ENCODE results near the gene SKAP1. TPM values are rescaled to one million over a fixed set of nuclear protein-coding genes. Genes with fewer than 3 reads are reported as not detected.
A peak's percentile ranks its signal among the peaks of the same experiment; 100 is the strongest.

The SKAP1 gene
- total RNA-seq, 2 donors from 2014 or later, result 136 to 138 TPM

- DNase-seq (no peak), ATAC-seq (no peak)
- peaks cover 20% of the 10 kb centered on the region for H3K36me3 Mint-ChIP-seq (ENCODE audit: low read depth)
- no peak overlapping the region for H3K4me3 Mint-ChIP-seq
- no peak overlapping the region for H3K27ac Mint-ChIP-seq
- peaks cover 37% of the 10 kb centered on the region for H3K4me1 Mint-ChIP-seq
- no peaks in the 10 kb centered on the region for H3K27me3 Mint-ChIP-seq
- no peaks in the 10 kb centered on the region for H3K9me3 ChIP-seq (ENCODE audit: control insufficient read depth, low read length, poor library complexity, severe bottlenecking)
Observed at GRCh38 chr17:48175692-48176470, 254.1 kb downstream of the SKAP1 start.

DNA sequence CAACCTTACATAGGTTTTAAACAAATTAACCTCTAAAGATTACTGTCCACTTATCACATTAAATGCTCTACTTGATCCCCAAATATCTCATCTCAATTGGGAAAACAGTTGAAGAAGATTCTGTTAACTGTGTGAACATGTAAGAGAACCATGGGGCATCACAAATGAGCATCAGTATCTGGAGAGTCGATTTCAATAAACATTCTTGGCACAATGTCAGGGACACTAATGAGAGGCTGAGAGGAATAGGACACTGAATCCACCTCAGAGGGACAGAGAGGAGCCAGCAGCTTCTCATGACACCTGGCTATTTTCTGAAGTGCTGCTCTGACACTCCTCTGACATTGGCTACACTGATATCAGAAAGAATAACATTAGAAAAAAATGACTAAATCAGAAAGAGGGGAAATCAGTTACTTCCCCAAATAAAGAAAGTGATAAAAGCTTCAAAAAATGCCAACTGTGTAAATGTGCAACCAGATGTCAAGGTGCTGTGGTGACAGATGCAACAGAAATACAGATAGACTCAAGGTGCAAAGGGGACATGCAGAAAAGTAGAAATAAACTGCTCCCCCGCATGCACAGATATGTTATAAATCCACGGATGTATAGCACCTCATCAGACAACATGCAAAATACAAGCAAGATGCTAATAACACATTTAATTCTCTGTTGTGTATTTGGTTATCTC, 255.0 kb downstream of the SKAP1 start:
- Mint-ChIP-seq H3K4me1 (peaks cover 34% of the 10 kb centered on the region), H3K27ac (no peak overlapping the region), H3K36me3 (ENCODE audit: low read depth) (peaks cover 13% of the 10 kb centered on the region), H3K4me3 (no peak overlapping the region), H3K27me3 (no peaks in the 10 kb centered on the region)
- no peaks in the 10 kb centered on the region for H3K9me3 ChIP-seq (ENCODE audit: control insufficient read depth, low read length, poor library complexity, severe bottlenecking)
- ATAC-seq, result no peak
- no peak for DNase-seq

DNA sequence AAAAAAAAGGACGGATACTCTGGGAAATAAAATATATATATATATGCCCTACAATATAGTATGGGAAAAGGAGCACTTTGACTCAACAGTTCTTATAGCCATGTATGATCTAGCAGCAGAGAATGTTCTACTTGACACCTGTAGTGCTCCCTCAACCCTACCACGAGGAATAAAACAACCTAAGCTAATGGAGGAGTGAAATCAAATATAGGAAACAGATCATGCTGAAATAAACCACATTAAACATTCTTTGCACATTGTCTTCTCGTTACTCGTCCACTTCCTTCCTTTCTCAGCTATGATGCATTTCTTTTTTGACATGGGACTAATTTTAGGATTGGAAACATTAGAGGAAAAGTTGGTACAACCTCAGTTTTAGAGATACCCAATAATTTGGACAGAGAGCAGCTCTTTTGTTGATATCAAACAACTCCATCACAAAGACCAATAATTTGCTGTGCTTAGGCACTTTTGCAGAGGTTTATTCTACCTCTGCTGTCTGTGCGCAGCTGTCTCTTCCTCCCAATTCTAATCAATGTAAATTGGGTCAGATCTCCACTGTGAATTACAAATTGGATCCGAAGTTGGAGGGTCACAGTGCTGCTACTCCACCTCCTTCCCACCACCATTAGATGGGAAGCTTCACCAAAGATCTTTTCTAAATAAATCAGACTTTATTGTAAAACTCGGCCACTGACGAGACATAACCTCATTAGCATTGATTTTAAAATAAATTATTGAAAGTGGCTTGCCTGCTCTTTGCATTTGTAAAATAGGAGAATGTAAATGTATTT, 256.6 kb downstream of the SKAP1 start:
- Mint-ChIP-seq H3K4me1 (peaks cover 32% of the 10 kb centered on the region), H3K27me3 (no peaks in the 10 kb centered on the region), H3K4me3 (no peak overlapping the region), H3K36me3 (ENCODE audit: low read depth) (peaks cover 7% of the 10 kb centered on the region), H3K27ac (no peak overlapping the region)
- DNase-seq, result no peak
- H3K9me3 ChIP-seq (ENCODE audit: control insufficient read depth, low read length, poor library complexity, severe bottlenecking), result no peaks in the 10 kb centered on the region
- ATAC-seq, result no peak

DNA sequence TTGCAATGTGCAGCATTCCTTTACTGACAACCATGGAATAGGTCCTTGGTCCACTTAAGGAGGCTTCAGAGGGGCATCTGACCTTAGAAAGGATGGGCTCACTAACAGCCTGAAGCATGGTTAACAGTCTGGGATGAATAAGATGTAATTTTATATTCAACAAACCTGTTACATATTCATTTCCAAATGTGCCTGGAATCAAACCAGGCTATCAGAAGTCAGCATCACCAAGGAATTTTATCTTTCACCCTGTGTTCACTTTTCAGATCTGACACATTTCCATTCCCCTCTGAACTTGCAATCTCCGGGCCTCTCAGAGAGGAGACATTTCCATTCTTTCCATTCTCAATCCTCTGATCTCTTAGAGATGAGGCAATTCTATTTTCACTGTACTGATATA, 260.1 kb downstream of the SKAP1 start:
- ATAC-seq (no peak), DNase-seq (no peak)
- H3K4me1 Mint-ChIP-seq, result peaks cover 23% of the 10 kb centered on the region
- no peaks in the 10 kb centered on the region for H3K27me3 Mint-ChIP-seq
- H3K9me3 ChIP-seq (ENCODE audit: control insufficient read depth, low read length, poor library complexity, severe bottlenecking), result no peaks in the 10 kb centered on the region
- no peak overlapping the region for H3K4me3 Mint-ChIP-seq
- H3K27ac Mint-ChIP-seq, result no peak overlapping the region
- peaks cover 4% of the 10 kb centered on the region for H3K36me3 Mint-ChIP-seq (ENCODE audit: low read depth)

GRCh38 chr17:48163809-48164208, 266.2 kb downstream of the SKAP1 start:
- Mint-ChIP-seq H3K27me3 (no peaks in the 10 kb centered on the region), H3K27ac (peak overlapping the region; percentile 75), H3K4me3 (no peak overlapping the region), H3K4me1 (peaks cover 2% of the 10 kb centered on the region), H3K36me3 (ENCODE audit: low read depth) (peaks cover 2% of the 10 kb centered on the region)
- H3K9me3 ChIP-seq (ENCODE audit: control insufficient read depth, low read length, poor library complexity, severe bottlenecking), result no peaks in the 10 kb centered on the region
- ATAC-seq, result no peak
- no peak for DNase-seq

DNA sequence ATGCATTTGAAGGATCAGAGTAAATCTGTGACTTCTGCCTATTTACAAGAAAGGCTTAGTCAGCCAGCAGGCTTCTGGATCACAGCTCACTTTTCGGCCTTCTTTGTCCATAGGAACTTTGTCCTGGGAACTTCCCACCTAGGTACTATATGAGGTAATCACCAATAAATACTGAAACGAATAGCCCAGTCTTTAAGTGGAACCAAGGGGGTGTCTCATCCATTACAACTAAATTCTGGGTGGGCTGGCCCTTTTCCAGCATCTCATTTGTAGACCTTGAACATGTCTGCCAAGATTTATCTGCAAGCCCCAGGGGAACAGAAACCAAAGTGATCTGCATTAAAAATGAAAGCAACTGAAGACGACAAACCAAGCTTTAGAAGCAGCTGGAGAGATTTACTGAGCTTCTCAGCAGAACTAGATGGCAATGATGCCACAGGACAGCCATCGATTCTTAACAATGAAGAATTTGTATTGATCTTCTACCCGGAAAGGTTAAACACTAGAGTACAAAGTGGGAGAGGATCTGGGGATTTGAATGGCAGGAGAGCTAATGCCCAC, 267.0 kb downstream of the SKAP1 start:
- Mint-ChIP-seq H3K27me3 (no peaks in the 10 kb centered on the region), H3K36me3 (ENCODE audit: low read depth) (peaks cover 2% of the 10 kb centered on the region), H3K4me3 (no peak overlapping the region), H3K27ac (no peak overlapping the region), H3K4me1 (peaks cover 2% of the 10 kb centered on the region)
- no peak for DNase-seq
- no peaks in the 10 kb centered on the region for H3K9me3 ChIP-seq (ENCODE audit: control insufficient read depth, low read length, poor library complexity, severe bottlenecking)
- ATAC-seq, result no peak

DNA sequence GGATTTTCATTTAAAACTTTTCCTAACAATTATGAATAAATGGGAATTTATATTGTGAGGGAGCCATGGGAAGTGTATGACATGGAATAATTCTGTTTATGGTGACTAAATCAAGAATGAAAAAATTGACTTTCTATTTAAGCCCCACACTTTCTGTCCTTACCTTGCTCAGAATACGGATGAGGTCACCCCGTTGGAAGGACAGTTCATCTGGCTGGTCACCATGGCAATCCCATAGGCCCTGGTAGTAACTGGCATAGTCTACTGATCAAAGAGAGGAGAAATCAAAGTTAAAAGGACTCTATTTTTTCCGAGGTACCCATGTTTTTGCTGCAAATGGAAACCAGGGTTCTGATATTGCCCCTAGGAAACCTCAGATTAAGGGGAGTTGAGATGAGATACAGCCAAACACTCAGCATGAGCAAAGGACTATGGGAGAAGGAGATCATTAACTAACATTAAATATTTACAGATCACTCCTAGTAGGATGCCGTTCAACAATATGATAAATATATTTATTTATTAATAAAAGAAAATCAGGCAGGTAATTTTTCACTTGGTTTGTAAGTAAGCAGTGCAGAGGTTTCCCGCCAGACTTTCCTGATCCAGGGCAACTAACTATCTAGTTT, 267.6 kb downstream of the SKAP1 start:
- H3K27ac Mint-ChIP-seq, result no peak overlapping the region
- ATAC-seq (no peak), DNase-seq (no peak)
- no peaks in the 10 kb centered on the region for H3K9me3 ChIP-seq (ENCODE audit: control insufficient read depth, low read length, poor library complexity, severe bottlenecking)
- no peaks in the 10 kb centered on the region for H3K27me3 Mint-ChIP-seq
- no peak overlapping the region for H3K4me3 Mint-ChIP-seq
- H3K4me1 Mint-ChIP-seq, result peaks cover 2% of the 10 kb centered on the region
- H3K36me3 Mint-ChIP-seq (ENCODE audit: low read depth), result peaks cover 2% of the 10 kb centered on the region

- no peaks in the 10 kb centered on the region for H3K9me3 ChIP-seq (ENCODE audit: control insufficient read depth, low read length, poor library complexity, severe bottlenecking)
- peaks cover 2% of the 10 kb centered on the region for H3K4me1 Mint-ChIP-seq
- ATAC-seq (no peak), DNase-seq (no peak)
- H3K27ac Mint-ChIP-seq, result no peak overlapping the region
- no peaks in the 10 kb centered on the region for H3K27me3 Mint-ChIP-seq
- H3K36me3 Mint-ChIP-seq (ENCODE audit: low read depth), result peaks cover 2% of the 10 kb centered on the region
- H3K4me3 Mint-ChIP-seq, result no peak overlapping the region
Observed at GRCh38 chr17:48161127-48161905, 268.7 kb downstream of the SKAP1 start.

DNA sequence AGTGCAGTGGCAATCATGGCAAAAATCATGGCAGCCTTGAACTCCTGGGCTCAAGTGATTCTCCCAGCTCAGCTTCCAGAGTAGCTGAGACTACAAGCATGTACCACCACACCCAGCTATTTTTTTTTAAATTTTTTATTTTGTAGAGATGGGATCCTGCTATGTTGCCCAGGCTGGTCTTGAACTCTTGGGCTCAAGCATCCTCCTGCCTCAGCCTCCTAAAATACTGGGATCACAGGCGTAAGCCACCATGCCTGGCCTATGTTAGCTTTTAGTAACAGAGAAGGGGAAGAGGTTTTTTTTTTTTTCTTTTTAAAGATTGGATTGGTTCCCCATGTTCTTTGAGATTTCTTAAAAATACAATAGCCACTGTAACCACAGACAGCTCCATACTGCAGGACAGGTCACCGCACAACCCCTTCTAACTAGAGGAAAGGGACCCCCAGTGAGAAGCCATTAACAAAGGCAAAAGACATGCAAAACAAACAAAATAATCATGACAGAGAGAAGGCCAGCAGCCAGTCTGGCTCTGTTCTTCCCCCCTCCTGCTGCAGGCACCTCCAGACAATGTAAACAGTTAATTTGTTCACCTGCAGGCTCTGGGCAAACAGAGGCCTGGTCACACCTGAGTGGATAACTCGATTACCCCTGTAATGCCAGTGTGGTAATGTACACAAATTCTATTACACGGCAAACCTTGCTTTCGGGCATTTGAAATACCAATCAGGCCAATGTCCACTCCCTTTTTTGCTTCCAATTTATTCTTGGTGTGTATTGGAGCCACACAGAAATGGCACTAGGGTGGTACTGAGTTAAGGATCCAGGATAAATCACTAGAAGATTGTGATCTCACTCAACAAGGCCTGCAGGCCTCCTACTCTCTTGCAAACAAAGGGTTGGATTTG, 269.6 kb downstream of the SKAP1 start:
- no peaks in the 10 kb centered on the region for H3K27me3 Mint-ChIP-seq
- no peaks in the 10 kb centered on the region for H3K9me3 ChIP-seq (ENCODE audit: control insufficient read depth, low read length, poor library complexity, severe bottlenecking)
- no peak overlapping the region for H3K27ac Mint-ChIP-seq
- no peak overlapping the region for H3K4me3 Mint-ChIP-seq
- ATAC-seq (no peak), DNase-seq (no peak)
- peaks cover 2% of the 10 kb centered on the region for H3K36me3 Mint-ChIP-seq (ENCODE audit: low read depth)
- H3K4me1 Mint-ChIP-seq, result no peaks in the 10 kb centered on the region

GRCh38 chr17:48159232-48159631, 270.8 kb downstream of the SKAP1 start:
- Mint-ChIP-seq H3K4me3 (no peak overlapping the region), H3K27ac (no peak overlapping the region), H3K4me1 (no peaks in the 10 kb centered on the region), H3K36me3 (ENCODE audit: low read depth) (no peaks in the 10 kb centered on the region), H3K27me3 (no peaks in the 10 kb centered on the region)
- H3K9me3 ChIP-seq (ENCODE audit: control insufficient read depth, low read length, poor library complexity, severe bottlenecking), result no peaks in the 10 kb centered on the region
- ATAC-seq (no peak), DNase-seq (no peak)

DNA sequence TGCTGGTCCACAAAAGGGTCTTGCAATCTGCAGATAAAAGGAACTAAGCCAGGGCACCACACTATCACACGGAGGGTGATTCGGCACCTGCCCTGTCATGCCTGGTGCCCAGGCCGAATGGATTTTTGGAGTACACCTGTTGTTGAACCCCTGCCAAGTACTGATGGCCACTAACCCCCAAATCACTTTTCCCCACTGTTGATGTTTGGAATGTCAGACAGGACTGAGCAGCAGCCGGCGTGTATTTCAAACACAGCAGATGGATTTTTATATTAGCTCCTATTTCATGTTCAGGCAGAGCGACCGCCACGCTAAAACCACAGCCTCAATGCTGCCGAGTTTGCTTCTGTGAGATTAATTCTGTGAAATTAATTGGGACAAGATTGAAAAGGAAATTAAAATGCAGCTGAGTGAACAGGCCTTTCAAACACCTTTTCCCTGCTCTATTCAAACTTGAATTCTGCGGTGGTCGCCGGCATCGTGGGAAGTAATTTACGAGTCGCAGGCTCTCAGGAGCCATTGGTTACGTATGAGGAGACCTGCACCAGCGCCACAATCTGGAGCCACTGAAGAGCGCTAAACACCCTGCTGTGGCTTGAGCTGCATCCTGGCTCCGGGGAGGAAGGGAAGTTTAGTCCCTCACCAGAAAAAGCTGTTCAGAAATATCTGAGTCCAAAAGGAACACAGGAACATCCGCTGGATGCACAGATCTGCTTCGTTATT, 274.0 kb downstream of the SKAP1 start:
- Mint-ChIP-seq H3K4me1 (no peaks in the 10 kb centered on the region), H3K4me3 (no peak overlapping the region), H3K27ac (no peak overlapping the region), H3K36me3 (ENCODE audit: low read depth) (no peaks in the 10 kb centered on the region), H3K27me3 (no peaks in the 10 kb centered on the region)
- DNase-seq (no peak), ATAC-seq (no peak)
- no peaks in the 10 kb centered on the region for H3K9me3 ChIP-seq (ENCODE audit: control insufficient read depth, low read length, poor library complexity, severe bottlenecking)

All from T-helper 17 cell (primary cell).